Transverse colon (tissue), 4 donors: Measurements from ENCODE around the gene FAM25G. TPM values are rescaled to one million over a fixed set of nuclear protein-coding genes. Genes with fewer than 3 reads are reported as not detected.

Experiments
- DNase-seq: peaks from one replicate; pipeline ENCODE4 v3.0.0-alpha.2; 2019
- H3K27ac ChIP-seq, 4 donors: fragments of 200-600 bp; sonication (generic); 2 replicates each; pipeline ENCODE4 v1.5.1; 2016 to 2018; ENCODE audit warnings: inconsistent platforms in 4 of 4
- H3K27me3 ChIP-seq: fragments of 200-600 bp; sonication (generic); 2 replicates; pipeline ENCODE4 v1.5.1; 2017; ENCODE audit warnings: inconsistent platforms
- H3K36me3 ChIP-seq, 4 donors: fragments of 200-600 bp; sonication (generic); 2 replicates each; pipeline ENCODE4 v1.5.1; 2017 to 2019; ENCODE audit warnings: inconsistent platforms in 4 of 4
- H3K4me1 ChIP-seq, 4 donors: fragments of 200-600 bp; sonication (generic); 2 replicates each; pipeline ENCODE4 v1.5.1; 2017 to 2020; ENCODE audit warnings: inconsistent platforms in 4 of 4
- H3K4me3 ChIP-seq, 4 donors: fragments of 200-600 bp; sonication (generic); 1 replicate in 1 of 4; 2 replicates in 3 of 4; pipeline versions ENCODE4 v1.5.1 to v1.6.1; 2017 to 2019; ENCODE audit warnings: inconsistent platforms in 4 of 4
- H3K9me3 ChIP-seq, 2 donors: fragments of 200-600 bp; sonication (generic); 2 replicates each; pipeline ENCODE4 v1.5.1; 2017 to 2019; ENCODE audit warnings: inconsistent platforms in 2 of 2
- EP300 ChIP-seq: sonication (generic); formaldehyde crosslinking; IDR thresholded peaks from one replicate; pipeline ENCODE4 v1.6.1; 2017; ENCODE audit warnings: antibody characterized with exemption, low read depth
- POLR2A ChIP-seq: fragments of 450-650 bp; IDR thresholded peaks from one replicate; pipeline ENCODE4 v1.6.1; 2016; ENCODE audit warnings: antibody characterized with exemption, mild to moderate bottlenecking, moderate library complexity
- POLR2AphosphoS5 ChIP-seq, 3 donors: sonication (generic); formaldehyde crosslinking; IDR thresholded peaks; one replicate each; pipeline ENCODE4 v1.6.1; 2016; ENCODE audit warnings: antibody characterized with exemption in 3 of 3
- WGBS, 2 donors: methylation state at CpG; one replicate each; pipeline ENCODE4 v1.1.5; 2018; ENCODE audit warnings: low coverage in 1 of 2; 5-methylcytosine and 5-hydroxymethylcytosine counted together
- in situ Hi-C, 4 donors: fragments of 200-750 bp; cut with MboI; loops; one replicate each; pipeline versions ENCODE4 v1.15.0 to v1.15.1; 2017; ENCODE audit warnings: low sequenced_read_pairs in 3 of 4, low pct_ligation_motif_present in 1 of 4, low pct_unique_long_range_greater_than_20kb in 1 of 4
- intact Hi-C: fragments of 100-400 bp; cut with DNase I; formaldehyde crosslinking; loops from one replicate; pipeline ENCODE4 v1.15.1; 2023; ENCODE audit warnings: low total_unique reads
- total RNA-seq, 4 donors: library from RNA; depleted of rRNA; stranded (reverse); fragments of >200 nt; gene quantifications; one replicate each; pipeline ENCODE4 v1.1.0, GENCODE V29; 2016
- TF ChIP-seq, protein P1 (sequence below), 5 experiments: fragments of 200-600 bp in 3 of 5; fragments of 450-650 bp in 2 of 5; sonication (generic) in 3 of 5; IDR thresholded peaks; 1 replicate in 2 of 5; 2 replicates in 3 of 5; pipeline ENCODE4 v1.5.1; 2016 to 2017; ENCODE audit warnings: antibody characterized with exemption in 5 of 5, inconsistent platforms in 3 of 5, mild to moderate bottlenecking in 2 of 5, moderate library complexity in 1 of 5

The FAM25G gene
- total RNA-seq, 4 donors from 2014 or later: not detected

DNA sequence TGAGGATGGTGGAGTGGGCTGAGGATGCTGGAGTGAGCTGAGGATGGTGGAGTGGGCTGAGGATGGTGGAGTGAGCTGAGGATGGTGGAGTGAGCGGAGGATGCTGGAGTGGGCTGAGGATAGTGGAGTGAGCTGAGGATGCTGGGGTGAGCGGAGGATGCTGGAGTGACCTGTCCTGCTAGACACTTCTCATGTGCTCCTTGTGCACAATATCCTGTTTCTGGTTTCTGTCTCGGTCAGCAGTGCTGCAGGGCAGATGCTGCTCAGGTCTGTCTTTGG lies 36.8 kb downstream of the FAM25G start:
- TF ChIP-seq, protein P1, sequence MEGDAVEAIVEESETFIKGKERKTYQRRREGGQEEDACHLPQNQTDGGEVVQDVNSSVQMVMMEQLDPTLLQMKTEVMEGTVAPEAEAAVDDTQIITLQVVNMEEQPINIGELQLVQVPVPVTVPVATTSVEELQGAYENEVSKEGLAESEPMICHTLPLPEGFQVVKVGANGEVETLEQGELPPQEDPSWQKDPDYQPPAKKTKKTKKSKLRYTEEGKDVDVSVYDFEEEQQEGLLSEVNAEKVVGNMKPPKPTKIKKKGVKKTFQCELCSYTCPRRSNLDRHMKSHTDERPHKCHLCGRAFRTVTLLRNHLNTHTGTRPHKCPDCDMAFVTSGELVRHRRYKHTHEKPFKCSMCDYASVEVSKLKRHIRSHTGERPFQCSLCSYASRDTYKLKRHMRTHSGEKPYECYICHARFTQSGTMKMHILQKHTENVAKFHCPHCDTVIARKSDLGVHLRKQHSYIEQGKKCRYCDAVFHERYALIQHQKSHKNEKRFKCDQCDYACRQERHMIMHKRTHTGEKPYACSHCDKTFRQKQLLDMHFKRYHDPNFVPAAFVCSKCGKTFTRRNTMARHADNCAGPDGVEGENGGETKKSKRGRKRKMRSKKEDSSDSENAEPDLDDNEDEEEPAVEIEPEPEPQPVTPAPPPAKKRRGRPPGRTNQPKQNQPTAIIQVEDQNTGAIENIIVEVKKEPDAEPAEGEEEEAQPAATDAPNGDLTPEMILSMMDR (IDR thresholded peaks at IDR 0.05): no peak
- TF ChIP-seq POLR2A: no peak
- no peak for TF ChIP-seq EP300
- no peak for TF ChIP-seq POLR2AphosphoS5 (IDR thresholded peaks at IDR 0.05)
- Histone ChIP-seq H3K4me1 (no peaks in the 10 kb centered on the region), H3K4me3 (no peak overlapping the region), H3K27me3 (no peaks in the 10 kb centered on the region), H3K9me3 (no peaks in the 10 kb centered on the region), H3K27ac (no peak overlapping the region), H3K36me3 (no peaks in the 10 kb centered on the region)
- WGBS, 2 donors: 82 to 86% methylated on average over 3 of the region's 3 CpGs
- intact Hi-C loops (no loop called here), in situ Hi-C loops (no loop called here)
- no peak for DNase-seq

GRCh38 chr10:47454008-47454779 lies 37.3 kb downstream of the FAM25G start:
- H3K9me3 ChIP-seq: no peaks in the 10 kb centered on the region
- no peaks in the 10 kb centered on the region for H3K4me1 ChIP-seq
- WGBS, 2 donors: 71 to 76% methylated on average over 4 to 10 of the region's 10 CpGs
- H3K27ac ChIP-seq: no peak overlapping the region
- intact Hi-C loops: no loop called here
- H3K4me3 ChIP-seq: no peak overlapping the region
- in situ Hi-C loops: no loop called here
- no peaks in the 10 kb centered on the region for H3K36me3 ChIP-seq
- no peak for TF ChIP-seq POLR2A
- TF ChIP-seq POLR2AphosphoS5 (IDR thresholded peaks at IDR 0.05): no peak
- no peak for TF ChIP-seq EP300
- TF ChIP-seq, protein P1 (IDR thresholded peaks at IDR 0.05): no peak
- no peak for DNase-seq
- H3K27me3 ChIP-seq: no peaks in the 10 kb centered on the region

DNA sequence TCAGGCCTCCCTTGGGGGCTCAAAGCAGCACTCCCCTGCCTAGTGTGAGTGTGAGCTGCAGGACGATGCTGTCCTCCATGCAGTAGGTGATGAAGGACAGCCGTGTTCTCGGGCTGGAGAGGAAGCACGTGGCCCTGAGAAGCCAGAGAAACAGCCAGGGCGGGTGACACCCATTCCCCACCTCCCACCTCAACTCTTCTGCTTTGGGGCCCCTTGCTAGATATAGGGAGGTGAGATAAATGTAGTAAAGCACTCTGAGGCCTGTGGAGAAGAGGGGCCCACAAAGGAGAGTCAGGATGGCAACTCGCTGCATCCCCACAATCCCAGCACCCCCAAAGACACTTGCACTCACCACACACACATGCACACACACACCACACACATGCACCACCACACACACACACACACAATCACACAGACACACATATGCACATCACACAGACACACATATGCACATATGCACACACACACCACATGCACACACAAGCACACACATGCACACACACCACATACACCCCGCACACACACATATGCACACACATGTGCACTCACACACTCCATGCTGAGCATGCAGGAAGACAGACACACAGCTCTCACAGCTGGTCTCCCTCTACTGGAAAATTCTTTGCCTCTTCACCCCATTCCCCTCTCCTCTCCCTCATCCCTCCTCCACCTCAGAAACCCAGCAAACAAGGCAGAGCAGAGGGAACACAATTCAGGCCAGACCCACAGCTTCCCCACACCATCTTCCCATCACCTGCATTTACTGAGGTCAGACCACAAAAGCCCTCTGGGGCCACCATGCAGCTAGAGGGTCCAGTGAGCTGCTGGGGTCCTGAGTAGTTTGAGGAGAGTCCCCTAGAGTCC lies 38.1 kb downstream of the FAM25G start:
- H3K9me3 ChIP-seq: no peaks in the 10 kb centered on the region
- no peak for DNase-seq
- TF ChIP-seq POLR2A (no peak), POLR2AphosphoS5 (IDR thresholded peaks at IDR 0.05) (no peak), EP300 (no peak)
- TF ChIP-seq, protein P1 (IDR thresholded peaks at IDR 0.05): no peak
- intact Hi-C loops: no loop called here
- H3K27me3 ChIP-seq: no peaks in the 10 kb centered on the region
- H3K36me3 ChIP-seq: no peaks in the 10 kb centered on the region
- 54 to 100% methylated on average over 1 to 7 of the region's 7 CpGs for WGBS, 2 donors
- no peak overlapping the region for H3K27ac ChIP-seq
- in situ Hi-C loops: no loop called here
- no peak overlapping the region for H3K4me3 ChIP-seq
- H3K4me1 ChIP-seq: no peaks in the 10 kb centered on the region

DNA sequence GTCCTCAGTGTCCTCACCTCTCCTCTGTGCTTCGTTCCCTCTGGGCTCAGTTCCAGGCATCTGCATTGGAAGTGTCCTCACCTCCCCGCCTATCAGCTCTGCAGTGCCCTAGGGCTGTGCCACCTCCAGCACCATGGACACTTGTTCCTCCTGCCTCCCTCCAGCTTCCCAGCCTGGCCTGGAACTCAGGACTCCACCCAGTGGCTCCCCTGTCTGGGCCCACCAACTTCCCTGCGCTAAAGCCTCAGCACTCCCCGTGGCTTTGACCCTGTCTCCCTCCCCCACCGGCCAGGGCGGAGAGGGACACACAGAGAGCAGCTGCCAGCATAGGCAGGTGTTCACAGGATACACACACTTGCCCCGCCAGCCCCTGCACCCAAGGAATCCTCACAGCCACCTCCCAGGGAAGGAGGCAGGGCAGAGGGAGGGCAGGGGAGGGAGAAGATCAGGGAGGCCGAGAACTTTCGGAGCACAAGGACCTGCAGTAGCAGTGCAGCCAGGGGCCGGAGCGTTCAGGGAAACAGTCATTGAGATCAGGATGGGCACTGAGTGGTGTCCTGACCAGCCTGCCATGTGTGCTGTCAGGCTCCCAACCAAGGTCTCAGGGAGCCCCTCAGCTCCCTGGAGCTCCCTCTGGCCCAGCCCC lies 38.9 kb downstream of the FAM25G start:
- no peaks in the 10 kb centered on the region for H3K27me3 ChIP-seq
- in situ Hi-C loops (no loop called here), intact Hi-C loops (no loop called here)
- WGBS, 2 donors: 58% methylated on average over 11 of the region's 11 CpGs; no CpG with 5 or more reads in 1 of the 2 donors
- no peaks in the 10 kb centered on the region for H3K36me3 ChIP-seq
- no peaks in the 10 kb centered on the region for H3K9me3 ChIP-seq
- DNase-seq: no peak
- no peak for TF ChIP-seq EP300
- no peak for TF ChIP-seq POLR2A
- no peak for TF ChIP-seq POLR2AphosphoS5 (IDR thresholded peaks at IDR 0.05)
- TF ChIP-seq, protein P1 (IDR thresholded peaks at IDR 0.05): no peak
- no peaks in the 10 kb centered on the region for H3K4me1 ChIP-seq
- H3K4me3 ChIP-seq: no peak overlapping the region
- no peak overlapping the region for H3K27ac ChIP-seq
